ENCODE data around the gene TMEM248. TPM values are rescaled to one million over a fixed set of nuclear protein-coding genes. Genes with fewer than 3 reads are reported as not detected.

The TMEM248 gene
- total and polyA plus RNA-seq, 2 experiments from 2014 or later = 40.2 to 73.7 TPM

GRCh38 chr7:66899552-66900280 is 21.3 kb upstream of the TMEM248 start:
- Histone ChIP-seq H4K20me1 (replicated peaks; ENCODE audit: insufficient read depth) (no peaks in the 10 kb centered on the region), H3K9me2 (ENCODE audit: insufficient read depth) (no peaks in the 10 kb centered on the region), H2AFZ (no peak overlapping the region), H3F3A (replicated peaks; ENCODE audit: low read depth) (no peaks in the 10 kb centered on the region), H3K27me3 (ENCODE audit: insufficient read depth) (no peaks in the 10 kb centered on the region), H3K4me2 (no peak overlapping the region), H3K27ac (ENCODE audit: low read depth) (no peak overlapping the region), H3K79me2 (replicated peaks; ENCODE audit: insufficient read depth) (no peaks in the 10 kb centered on the region), H3K36me3 (ENCODE audit: insufficient read depth) (no peaks in the 10 kb centered on the region), H3K4me1 (ENCODE audit: insufficient read depth) (no peaks in the 10 kb centered on the region), H3K4me3 (no peak overlapping the region)
- Mint-ChIP-seq H3K4me3 (no peak overlapping the region), H3K4me1 (peaks cover under 1% of the 10 kb centered on the region; the same call in 2 of the 3 replicates), H3K36me3 (ENCODE audit: low read depth) (peaks cover 17% of the 10 kb centered on the region), H3K27ac (no peak overlapping the region; the same call in 1 of the 2 replicates), H3K27me3 (ENCODE audit: insufficient read depth, low read depth, poor library complexity) (peaks cover 2% of the 10 kb centered on the region), H3K9me3 (no peaks in the 10 kb centered on the region; the same call in 2 of the 3 replicates)
- ATAC-seq (no peak), DNase-seq (ENCODE audit: low spot score) (no peak)
- TF ChIP-seq POLR2AphosphoS5 (IDR thresholded peaks at IDR 0.05; ENCODE audit: low read depth) (no peak), JUNB (IDR thresholded peaks at IDR 0.05; ENCODE audit: unreplicated experiment) (no peak), CREB1 (CRISPR knock-in tag; IDR thresholded peaks at IDR 0.05; ENCODE audit: low read depth) (no peak)

GRCh38 chr7:66901941-66902843 is 18.8 kb upstream of the TMEM248 start:
- H3K4me1 ChIP-seq (ENCODE audit: insufficient read depth) = no peaks in the 10 kb centered on the region
- no peak overlapping the region for H3K27ac ChIP-seq (ENCODE audit: low read depth)
- Mint-ChIP-seq H3K9me3 (no peaks in the 10 kb centered on the region; the same call in 1 of the 3 replicates), H3K4me1 (no peaks in the 10 kb centered on the region; the same call in 2 of the 3 replicates), H3K4me3 (no peak overlapping the region), H3K36me3 (ENCODE audit: low read depth) (peaks cover 24% of the 10 kb centered on the region; the same call in 2 of the 3 replicates), H3K27ac (peak overlapping the region; percentile 90), H3K27me3 (ENCODE audit: insufficient read depth, low read depth, poor library complexity) (peaks cover 2% of the 10 kb centered on the region)
- DNase-seq (ENCODE audit: low spot score) (no peak), ATAC-seq (no peak; the same call in 2 of the 3 replicates)
- no peaks in the 10 kb centered on the region for H3F3A ChIP-seq (replicated peaks; ENCODE audit: low read depth)
- no peak overlapping the region for H3K4me3 ChIP-seq
- no peaks in the 10 kb centered on the region for H3K9me2 ChIP-seq (ENCODE audit: insufficient read depth)
- H3K4me2 ChIP-seq = no peak overlapping the region
- no peaks in the 10 kb centered on the region for H3K27me3 ChIP-seq (ENCODE audit: insufficient read depth)
- TF ChIP-seq ZNF114 (CRISPR knock-in tag; IDR thresholded peaks at IDR 0.05) = no peak
- no peak for TF ChIP-seq JUNB (IDR thresholded peaks at IDR 0.05; ENCODE audit: unreplicated experiment)
- no peak for TF ChIP-seq ZNF462 (CRISPR knock-in tag; IDR thresholded peaks at IDR 0.05)
- no peak for TF ChIP-seq ZNF331 (CRISPR knock-in tag; IDR thresholded peaks at IDR 0.05; ENCODE audit: low read depth)
- no peak for TF ChIP-seq CTCF (conservative IDR thresholded peaks at IDR 0.05; ENCODE audit: low read depth in 2 of 2)
- H4K20me1 ChIP-seq (replicated peaks; ENCODE audit: insufficient read depth) = no peaks in the 10 kb centered on the region
- H3K79me2 ChIP-seq (replicated peaks; ENCODE audit: insufficient read depth) = no peaks in the 10 kb centered on the region
- H3K36me3 ChIP-seq (ENCODE audit: insufficient read depth) = no peaks in the 10 kb centered on the region
- no peak overlapping the region for H2AFZ ChIP-seq
